Thyroid gland (tissue), 4 donors: ENCODE data around the gene AGTRAP.

Experiments used
- CTCF ChIP-seq, 6 experiments: fragments of 200-600 bp in 3 of 6; fragments of 450-650 bp in 3 of 6; sonication (generic) in 3 of 6; IDR thresholded peaks; one replicate each; pipeline ENCODE4 v1.5.1; 2016 to 2019; ENCODE audit warnings: antibody characterized with exemption in 6 of 6, mild to moderate bottlenecking in 2 of 6, inconsistent platforms in 1 of 6, moderate library complexity in 1 of 6
- POLR2A ChIP-seq, 2 donors: fragments of 450-650 bp; IDR thresholded peaks; one replicate each; pipeline ENCODE4 v1.6.1; 2017; ENCODE audit warnings: antibody characterized with exemption in 2 of 2, mild to moderate bottlenecking in 2 of 2, moderate library complexity in 1 of 2

GRCh38 chr1:11753555-11754208, 17.7 kb downstream of the AGTRAP start:
- TF ChIP-seq CTCF (IDR thresholded peaks at IDR 0.05) = no peak
- no peak for TF ChIP-seq POLR2A (IDR thresholded peaks at IDR 0.05)
